Keratinocyte (primary cell): ENCODE data around the gene RNF151. TPM values are rescaled to one million over a fixed set of nuclear protein-coding genes. Genes with fewer than 3 reads are reported as not detected.

Source experiments
- DNase-seq: peaks from one replicate; pipeline ENCODE4 v3.0.0-alpha.2; 2011; ENCODE audit warnings: low read depth, missing footprints, low spot score
- FAIRE-seq: peaks from 2 replicates; lab custom pipeline; 2011; peaks lifted over from hg19 to GRCh38; lab: Jason Lieb, UNC
- H2AFZ ChIP-seq: 2 replicates; pipeline ENCODE4 v1.6.0; 2012; ENCODE audit warnings: low read length, control low read depth, inconsistent platforms; ENCODE audit not compliant: control insufficient read depth
- H3K27ac ChIP-seq: 2 replicates; pipeline ENCODE4 v1.5.1; 2011; ENCODE audit warnings: low read length; ENCODE audit not compliant: control insufficient read depth, insufficient read depth
- H3K27me3 ChIP-seq: 3 replicates; pipeline ENCODE4 v1.6.0; 2011; ENCODE audit warnings: low read length; ENCODE audit not compliant: control insufficient read depth, insufficient read depth; ENCODE audit errors: extremely low read depth
- H3K36me3 ChIP-seq, 2 experiments: 2 replicates in 1 of 2; 3 replicates in 1 of 2; pipeline ENCODE4 v1.5.1; 2011; ENCODE audit warnings: low read length in 2 of 2, mild to moderate bottlenecking in 1 of 2; ENCODE audit not compliant: control insufficient read depth in 2 of 2, insufficient read depth in 2 of 2; ENCODE audit errors: extremely low read depth in 1 of 2
- H3K4me1 ChIP-seq: 3 replicates; pipeline ENCODE4 v1.5.1; 2011; ENCODE audit warnings: low read length; ENCODE audit not compliant: control insufficient read depth, insufficient read depth; ENCODE audit errors: extremely low read depth
- H3K4me2 ChIP-seq: 3 replicates; pipeline ENCODE4 v1.6.0; 2011; ENCODE audit warnings: low read depth, low read length; ENCODE audit not compliant: control insufficient read depth, insufficient read depth; ENCODE audit errors: extremely low read depth
- H3K4me3 ChIP-seq, 3 experiments: fragments of 200-600 bp in 1 of 3; sonication (generic) in 1 of 3; 2 replicates in 2 of 3; 3 replicates in 1 of 3; pipeline ENCODE4 v1.5.1; 2011 to 2016; ENCODE audit warnings: low read length in 3 of 3, mild to moderate bottlenecking in 3 of 3, control low read depth in 2 of 3, inconsistent platforms in 1 of 3, low read depth in 1 of 3, mixed read lengths in 1 of 3, mixed run types in 1 of 3, moderate library complexity in 1 of 3; ENCODE audit not compliant: control insufficient read depth in 2 of 3, insufficient read depth in 2 of 3; ENCODE audit errors: extremely low read depth in 1 of 3
- H3K79me2 ChIP-seq: 2 replicates; pipeline ENCODE4 v1.6.0; 2012; ENCODE audit warnings: low read length; ENCODE audit not compliant: control insufficient read depth, insufficient read depth
- H3K9ac ChIP-seq: 3 replicates; pipeline ENCODE4 v1.6.0; 2011; ENCODE audit warnings: low read length; ENCODE audit not compliant: control insufficient read depth, insufficient read depth; ENCODE audit errors: extremely low read depth
- H3K9me1 ChIP-seq: 3 replicates; pipeline ENCODE4 v1.6.0; 2011; ENCODE audit warnings: low read length; ENCODE audit not compliant: control insufficient read depth, insufficient read depth; ENCODE audit errors: extremely low read depth
- H3K9me3 ChIP-seq: 2 replicates; pipeline ENCODE4 v1.5.1; 2012; ENCODE audit warnings: low read depth, low read length; ENCODE audit not compliant: control insufficient read depth
- H4K20me1 ChIP-seq: 3 replicates; pipeline ENCODE4 v1.6.0; 2011; ENCODE audit warnings: low read length; ENCODE audit not compliant: control insufficient read depth, insufficient read depth; ENCODE audit errors: extremely low read depth
- CTCF ChIP-seq, 3 experiments: IDR thresholded peaks in 1 of 3; conservative IDR thresholded peaks in 1 of 3; optimal IDR thresholded peaks in 1 of 3; 2 replicates in 2 of 3; 3 replicates in 1 of 3; pipeline versions ENCODE3 to v1.5.1; 2011; ENCODE audit warnings: low read length in 3 of 3, mild to moderate bottlenecking in 3 of 3, moderate library complexity in 2 of 3, control low read depth in 1 of 3, inconsistent platforms in 1 of 3; ENCODE audit not compliant: insufficient read depth in 2 of 3; ENCODE audit errors: extremely low read depth in 1 of 3
- EZH2 ChIP-seq: IDR thresholded peaks from one replicate; pipeline ENCODE4 v1.6.1; 2012; ENCODE audit warnings: inconsistent platforms, mild to moderate bottlenecking, low read length, moderate library complexity
- dilution Hi-C: fragments of 300-500 bp; cut with MboI; formaldehyde crosslinking; loops from one replicate; pipeline ENCODE4 v1.7.0; 2020; ENCODE audit warnings: low sequenced_read_pairs; ENCODE audit not compliant: extremely low pct_ligation_motif_present
- polyA plus RNA-seq, 5 experiments: library from polyadenylated mRNA; depleted of rRNA in 3 of 5; stranded (reverse) in 3 of 5; stranded (forward) in 1 of 5; unstranded in 1 of 5; fragments of >200 nt; gene quantifications; 1 replicate in 1 of 5; 2 replicates in 3 of 5; 3 replicates in 1 of 5; pipeline versions ENCODE4 v1.2.1 to v1.2.3, GENCODE V29; 2011 to 2012; ENCODE audit warnings: missing spikeins in 2 of 5, low read depth in 1 of 5, low replicate concordance in 1 of 5

Gene RNF151
- polyA plus RNA-seq, 1 donor (not counting 4 experiments of a cell fraction or from before 2014, with no cell fraction given) = not detected

- H3K27ac ChIP-seq = no peak overlapping the region
- H3K9ac ChIP-seq = no peak overlapping the region
- dilution Hi-C loops = no loop called here
- H3K9me1 ChIP-seq = no peaks in the 10 kb centered on the region
- H3K36me3 ChIP-seq = no peaks in the 10 kb centered on the region
- DNase-seq (no peak), FAIRE-seq (no peak)
- H2AFZ ChIP-seq = no peak overlapping the region
- peaks cover 53% of the 10 kb centered on the region for H3K27me3 ChIP-seq
- no peaks in the 10 kb centered on the region for H3K79me2 ChIP-seq
- H3K4me1 ChIP-seq = no peaks in the 10 kb centered on the region
- H3K4me2 ChIP-seq = no peak overlapping the region
- TF ChIP-seq CTCF (optimal IDR thresholded peaks at IDR 0.05 in 1 of 3, IDR thresholded peaks at IDR 0.05 in 1 of 3, conservative IDR thresholded peaks at IDR 0.05 in 1 of 3; ENCODE audit: extremely low read depth in 1 of 3, insufficient read depth in 2 of 3, low read length in 3 of 3) (no peak), EZH2 (no peak)
- H4K20me1 ChIP-seq = no peaks in the 10 kb centered on the region
- no peak overlapping the region for H3K4me3 ChIP-seq
- H3K9me3 ChIP-seq = no peaks in the 10 kb centered on the region
Measured at GRCh38 chr16:1922357-1922756, 44.3 kb upstream of the RNF151 start.

- Histone ChIP-seq H3K27me3 (peaks cover 45% of the 10 kb centered on the region), H3K36me3 (no peaks in the 10 kb centered on the region), H3K4me2 (no peak overlapping the region), H3K79me2 (no peaks in the 10 kb centered on the region), H2AFZ (no peak overlapping the region), H3K9ac (no peak overlapping the region), H3K27ac (no peak overlapping the region), H3K9me1 (no peaks in the 10 kb centered on the region), H3K9me3 (no peaks in the 10 kb centered on the region), H3K4me3 (no peak overlapping the region), H3K4me1 (no peaks in the 10 kb centered on the region), H4K20me1 (no peaks in the 10 kb centered on the region)
- FAIRE-seq (no peak), DNase-seq (no peak)
- TF ChIP-seq CTCF (optimal IDR thresholded peaks at IDR 0.05 in 1 of 3, IDR thresholded peaks at IDR 0.05 in 1 of 3, conservative IDR thresholded peaks at IDR 0.05 in 1 of 3; ENCODE audit: extremely low read depth in 1 of 3, insufficient read depth in 2 of 3, low read length in 3 of 3) (peak in 2 of 3 experiments; percentile 14 to 15), EZH2 (no peak)
- dilution Hi-C loops = no loop called here
Measured at GRCh38 chr16:1923299-1924034, 43.2 kb upstream of the RNF151 start.
